Activated T-cell treated with anti-CD3 and anti-CD28 coated beads, Interleukin-2, amount 50 U/mL, for 4 hours (primary cell): ENCODE measurements around the gene SNRNP35. TPM values are rescaled to one million over a fixed set of nuclear protein-coding genes. Genes with fewer than 3 reads are reported as not detected.
"Not testable (repeated sequence)": the region's sequence is repeated elsewhere in the genome, so short reads cannot be mapped to it uniquely, and the experiment has no call there.

Experiments used
- ATAC-seq, 2 donors: fragments of 200-7000 bp; cut with Tn5 transposase; one replicate each; pipeline ENCODE4 v1.10.0; 2021
- DNase-seq: peaks from one replicate; pipeline ENCODE4 v3.0.0-alpha.2; 2020
- H3K27me3 Mint-ChIP-seq: one replicate; pipeline ENCODE4 v1.8.0; 2021; ENCODE audit warnings: low read depth, mixed read lengths
- H3K36me3 Mint-ChIP-seq: one replicate; pipeline ENCODE4 v1.8.0; 2022; ENCODE audit warnings: mixed read lengths; ENCODE audit not compliant: insufficient read depth
- H3K4me1 Mint-ChIP-seq: one replicate; pipeline ENCODE4 v1.8.0; 2021; ENCODE audit warnings: low read depth, mixed read lengths
- H3K4me3 Mint-ChIP-seq: one replicate; pipeline ENCODE4 v1.8.0; 2021; ENCODE audit warnings: mild to moderate bottlenecking, moderate library complexity, mixed read lengths
- H3K9me3 Mint-ChIP-seq: one replicate; pipeline ENCODE4 v1.8.0; 2021; ENCODE audit warnings: mixed read lengths
- total RNA-seq, 3 donors: library from RNA; stranded (reverse); gene quantifications; one replicate each; pipeline ENCODE4 v1.2.1, GENCODE V29; 2021

The SNRNP35 gene
- total RNA-seq, 3 donors from 2014 or later: 15.5 to 20.4 (median 17.2) TPM

DNA sequence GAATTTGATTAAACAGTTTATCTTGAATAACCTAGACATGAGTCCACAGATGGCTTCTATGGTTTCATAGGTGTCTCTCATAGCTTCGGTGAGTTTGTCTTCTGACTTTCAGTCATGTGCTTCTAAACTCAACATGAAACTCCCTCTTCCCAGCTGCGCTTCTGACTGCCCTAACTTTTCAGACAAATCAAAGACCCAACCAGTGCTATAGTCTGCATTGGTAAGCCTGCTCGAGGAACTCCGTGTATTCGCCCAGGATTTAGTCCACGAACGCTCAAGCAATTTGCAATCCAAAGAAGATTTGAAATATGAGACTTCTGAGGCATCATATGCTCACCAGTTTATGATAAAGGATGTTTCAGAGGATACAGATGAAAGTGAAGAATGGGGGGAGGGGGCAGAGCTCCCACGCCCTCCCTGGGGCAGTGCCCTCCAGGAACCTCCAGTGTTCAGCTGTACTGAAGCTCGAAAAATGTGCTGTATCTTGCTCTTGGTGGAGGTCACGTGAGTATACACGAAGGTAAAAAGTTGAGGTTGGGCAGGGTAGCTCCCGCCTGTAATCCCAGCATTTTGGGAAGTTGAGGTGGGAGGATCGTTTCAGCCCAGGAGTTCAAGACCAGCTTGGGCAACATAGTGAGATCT is 16.3 kb upstream of the SNRNP35 start:
- Mint-ChIP-seq H3K4me3 (no peak overlapping the region), H3K4me1 (peaks cover 21% of the 10 kb centered on the region), H3K9me3 (no peaks in the 10 kb centered on the region), H3K27me3 (no peaks in the 10 kb centered on the region), H3K36me3 (no peaks in the 10 kb centered on the region)
- no peak for ATAC-seq
- no peak for DNase-seq

GRCh38 chr12:123442774-123443173 is 15.2 kb upstream of the SNRNP35 start:
- no peak overlapping the region for H3K4me3 Mint-ChIP-seq
- H3K9me3 Mint-ChIP-seq: no peaks in the 10 kb centered on the region
- no peaks in the 10 kb centered on the region for H3K36me3 Mint-ChIP-seq
- no peak for DNase-seq
- H3K27me3 Mint-ChIP-seq: no peaks in the 10 kb centered on the region
- ATAC-seq: no peak
- peaks cover 15% of the 10 kb centered on the region for H3K4me1 Mint-ChIP-seq

DNA sequence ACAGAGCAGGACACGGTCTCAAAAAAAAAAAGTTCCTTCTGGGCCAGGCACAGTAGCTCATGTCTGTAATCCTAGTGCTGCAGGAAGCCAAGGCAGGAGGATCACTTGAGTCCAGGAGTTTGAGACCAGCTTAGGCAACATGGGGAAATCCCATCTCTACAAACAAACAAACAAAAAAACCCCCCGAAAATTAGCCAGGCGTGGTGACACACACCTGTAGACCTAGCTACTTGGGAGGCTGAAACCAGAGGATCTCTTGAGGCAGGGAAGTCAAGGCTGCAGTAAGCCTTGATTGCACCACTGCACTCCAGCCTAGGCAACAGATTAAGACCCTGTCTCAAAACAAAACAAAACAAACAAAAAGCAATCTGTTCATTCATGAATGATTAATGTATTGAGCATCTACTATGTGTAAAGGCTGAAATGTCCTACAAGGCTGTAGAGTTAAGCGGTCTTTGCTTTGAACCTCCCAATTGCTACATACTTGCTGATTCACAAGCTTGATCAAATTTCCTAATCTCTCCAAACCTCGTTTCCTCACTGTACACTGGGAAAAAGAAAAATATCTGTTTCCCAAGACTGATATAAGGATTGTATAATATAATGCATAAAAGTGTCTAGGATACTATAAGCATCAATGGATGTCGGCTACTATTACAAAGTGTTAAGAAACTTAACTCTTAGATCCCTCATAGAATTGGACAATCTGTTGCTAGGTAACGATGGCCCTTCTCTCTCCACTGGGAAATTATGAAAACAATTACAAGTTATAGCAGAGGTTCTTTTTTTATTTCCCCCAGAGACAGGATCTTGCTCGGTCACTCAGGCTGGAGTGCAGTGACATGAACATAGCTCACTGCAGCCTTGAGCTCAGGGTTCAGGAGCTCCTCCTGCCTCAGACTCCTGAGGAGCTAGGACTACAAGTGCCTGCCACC is 13.6 kb upstream of the SNRNP35 start:
- Mint-ChIP-seq H3K4me3 (no peak overlapping the region), H3K4me1 (peaks cover 29% of the 10 kb centered on the region), H3K9me3 (no peaks in the 10 kb centered on the region), H3K27me3 (no peaks in the 10 kb centered on the region), H3K36me3 (no peaks in the 10 kb centered on the region)
- no peak for DNase-seq
- ATAC-seq: no peak

- Mint-ChIP-seq H3K4me1 (peaks cover 30% of the 10 kb centered on the region), H3K9me3 (no peaks in the 10 kb centered on the region), H3K36me3 (no peaks in the 10 kb centered on the region), H3K27me3 (no peaks in the 10 kb centered on the region), H3K4me3 (no peak overlapping the region)
- no peak for ATAC-seq
- no peak for DNase-seq
These were observed 12.3 kb upstream of the SNRNP35 start for GRCh38 chr12:123445388-123446332.

DNA sequence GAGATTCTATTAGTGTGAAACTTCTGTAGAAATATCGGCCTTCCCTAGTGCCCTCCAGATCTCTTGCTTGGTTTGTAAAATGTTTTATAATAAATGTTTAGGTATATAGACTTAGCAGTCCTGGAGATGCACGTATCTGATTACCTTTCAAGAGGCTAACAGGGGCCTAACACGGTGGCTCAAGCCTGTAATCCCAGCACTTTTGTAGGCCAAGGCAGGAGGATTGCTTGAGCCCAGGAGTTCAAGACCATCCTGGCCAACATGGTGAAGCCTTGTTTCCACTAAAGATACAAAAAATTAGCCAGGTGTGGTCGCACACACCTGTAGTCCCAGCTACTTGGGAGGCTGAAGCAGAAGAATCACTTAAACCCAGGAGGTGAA is 11.6 kb upstream of the SNRNP35 start:
- no peak overlapping the region for H3K4me3 Mint-ChIP-seq
- H3K36me3 Mint-ChIP-seq: no peaks in the 10 kb centered on the region
- DNase-seq (no peak), ATAC-seq (no peak)
- peaks cover 30% of the 10 kb centered on the region for H3K4me1 Mint-ChIP-seq
- H3K9me3 Mint-ChIP-seq: no peaks in the 10 kb centered on the region
- no peaks in the 10 kb centered on the region for H3K27me3 Mint-ChIP-seq

GRCh38 chr12:123449249-123449733 is 8.6 kb upstream of the SNRNP35 start:
- ATAC-seq (no peak), DNase-seq (no peak)
- H3K36me3 Mint-ChIP-seq: no peaks in the 10 kb centered on the region
- no peaks in the 10 kb centered on the region for H3K27me3 Mint-ChIP-seq
- H3K9me3 Mint-ChIP-seq: no peaks in the 10 kb centered on the region
- no peak overlapping the region for H3K4me3 Mint-ChIP-seq
- H3K4me1 Mint-ChIP-seq: peaks cover 30% of the 10 kb centered on the region

- Mint-ChIP-seq H3K4me3 (no peak overlapping the region), H3K27me3 (no peaks in the 10 kb centered on the region), H3K4me1 (peaks cover 30% of the 10 kb centered on the region), H3K9me3 (no peaks in the 10 kb centered on the region), H3K36me3 (no peaks in the 10 kb centered on the region)
- no peak for ATAC-seq
- no peak for DNase-seq
These were observed 8.1 kb upstream of the SNRNP35 start for GRCh38 chr12:123449856-123450255.

DNA sequence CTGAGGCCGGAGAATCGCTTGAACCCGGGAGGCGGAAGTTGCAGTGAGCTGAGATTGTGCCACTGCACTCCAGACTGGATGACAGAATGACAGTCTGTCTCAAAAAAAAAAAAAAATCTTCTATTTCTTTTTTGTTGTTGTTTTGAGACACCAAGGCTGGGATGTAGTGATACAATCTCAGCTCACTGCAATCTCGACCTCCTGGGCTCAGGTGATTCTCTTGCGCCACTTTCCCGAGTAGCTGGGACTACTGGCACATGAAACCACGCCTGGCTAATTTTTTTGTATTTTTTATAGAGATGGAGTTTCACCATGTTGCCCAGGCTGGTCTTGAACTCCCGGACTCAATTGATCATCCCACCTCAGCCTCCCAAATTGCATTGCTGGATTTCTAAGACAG is 7.3 kb upstream of the SNRNP35 start:
- Mint-ChIP-seq H3K9me3 (no peaks in the 10 kb centered on the region), H3K36me3 (no peaks in the 10 kb centered on the region), H3K4me1 (peaks cover 26% of the 10 kb centered on the region), H3K27me3 (no peaks in the 10 kb centered on the region), H3K4me3 (no peak overlapping the region)
- ATAC-seq (no peak), DNase-seq (no peak)

DNA sequence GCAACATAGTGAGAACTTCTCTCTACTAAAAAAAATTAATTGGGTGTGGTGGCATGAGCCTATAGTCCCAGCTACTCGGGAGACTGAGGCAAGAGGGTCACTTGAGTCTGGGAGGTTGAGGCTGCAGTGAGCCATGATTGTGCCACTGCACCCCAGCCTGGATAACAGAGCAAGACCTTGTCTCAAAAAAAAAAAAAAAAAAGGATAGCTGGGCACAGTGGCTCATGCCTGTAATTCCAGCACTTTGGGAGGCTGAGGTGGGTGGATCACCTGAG is 5.7 kb upstream of the SNRNP35 start:
- H3K4me3 Mint-ChIP-seq, DNase-seq, H3K9me3 Mint-ChIP-seq, H3K36me3 Mint-ChIP-seq, ATAC-seq, H3K27me3 Mint-ChIP-seq: not testable (repeated sequence)
- H3K4me1 Mint-ChIP-seq: peaks cover 18% of the 10 kb centered on the region

- Mint-ChIP-seq H3K36me3 (no peaks in the 10 kb centered on the region), H3K4me3 (no peak overlapping the region), H3K4me1 (peaks cover 11% of the 10 kb centered on the region), H3K27me3 (no peaks in the 10 kb centered on the region), H3K9me3 (no peaks in the 10 kb centered on the region)
- ATAC-seq (no peak), DNase-seq (no peak)
These were observed 4.8 kb upstream of the SNRNP35 start for GRCh38 chr12:123453165-123453564.

DNA sequence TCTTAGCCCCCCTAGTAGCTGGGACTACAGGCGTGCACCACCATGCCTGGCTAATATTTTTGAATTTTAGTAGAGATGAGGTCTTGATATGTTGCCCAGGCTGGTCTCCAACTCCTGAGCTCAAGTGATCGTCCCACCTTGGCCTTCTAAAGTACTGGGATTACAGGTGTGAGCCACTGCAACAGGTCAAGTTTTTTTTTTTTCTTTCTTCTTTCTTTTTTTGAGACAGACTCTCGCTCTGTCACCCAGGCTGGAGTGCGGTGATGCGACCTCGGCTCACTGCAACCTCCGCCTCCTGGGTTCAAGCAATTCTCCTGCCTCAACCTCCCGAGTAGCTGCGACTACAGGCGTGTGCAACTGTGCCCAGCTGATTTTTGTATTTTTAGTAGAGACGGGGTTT is 5.2 kb downstream of the SNRNP35 start:
- H3K4me3 Mint-ChIP-seq, H3K9me3 Mint-ChIP-seq, DNase-seq, ATAC-seq, H3K27me3 Mint-ChIP-seq: not testable (repeated sequence)
- Mint-ChIP-seq H3K36me3 (peaks cover 18% of the 10 kb centered on the region), H3K4me1 (peaks cover 30% of the 10 kb centered on the region)

- Mint-ChIP-seq H3K27me3 (no peaks in the 10 kb centered on the region), H3K9me3 (no peaks in the 10 kb centered on the region), H3K4me3 (no peak overlapping the region), H3K4me1 (peaks cover 21% of the 10 kb centered on the region), H3K36me3 (peaks cover 15% of the 10 kb centered on the region)
- ATAC-seq: no peak
- DNase-seq: no peak
These were observed 7.1 kb downstream of the SNRNP35 start for GRCh38 chr12:123465084-123465483.

GRCh38 chr12:123468786-123469185 is 10.8 kb downstream of the SNRNP35 start:
- DNase-seq: no peak
- no peaks in the 10 kb centered on the region for H3K27me3 Mint-ChIP-seq
- ATAC-seq: no peak
- H3K4me1 Mint-ChIP-seq: peaks cover 9% of the 10 kb centered on the region
- H3K36me3 Mint-ChIP-seq: peaks cover 23% of the 10 kb centered on the region
- H3K4me3 Mint-ChIP-seq: no peak overlapping the region
- H3K9me3 Mint-ChIP-seq: no peaks in the 10 kb centered on the region

- H3K36me3 Mint-ChIP-seq: peaks cover 23% of the 10 kb centered on the region
- DNase-seq (no peak), ATAC-seq (no peak)
- H3K4me3 Mint-ChIP-seq: no peak overlapping the region
- H3K27me3 Mint-ChIP-seq: no peaks in the 10 kb centered on the region
- no peaks in the 10 kb centered on the region for H3K9me3 Mint-ChIP-seq
- H3K4me1 Mint-ChIP-seq: peaks cover 15% of the 10 kb centered on the region
These were observed 12.0 kb downstream of the SNRNP35 start for GRCh38 chr12:123469978-123470377.
